Fibroblast of villous mesenchyme (primary cell): ENCODE results near the gene LZTS3. TPM values are rescaled to one million over a fixed set of nuclear protein-coding genes. Genes with fewer than 3 reads are reported as not detected.

Source experiments
- DNase-seq: peaks from one replicate; pipeline ENCODE4 v3.0.0-alpha.2; 2010; ENCODE audit warnings: low read depth
- H3K4me3 ChIP-seq: 2 replicates; pipeline ENCODE4 v1.5.1; 2011; ENCODE audit warnings: low read depth, mild to moderate bottlenecking, low read length
- total RNA-seq: library from RNA; depleted of rRNA; stranded (reverse); fragments of >200 nt; gene quantifications from 2 replicates; pipeline ENCODE4 v1.2.3, GENCODE V29; 2012
- TF ChIP-seq, protein P1 (sequence below): IDR thresholded peaks from 2 replicates; pipeline ENCODE4 v1.5.1; 2012; ENCODE audit warnings: low read depth, mild to moderate bottlenecking, low read length; ENCODE audit not compliant: insufficient read depth

The LZTS3 gene
- total RNA-seq, 1 donor = 13.8 TPM

- H3K4me3 ChIP-seq = no peak overlapping the region
- no peak for DNase-seq
- TF ChIP-seq, protein P1, sequence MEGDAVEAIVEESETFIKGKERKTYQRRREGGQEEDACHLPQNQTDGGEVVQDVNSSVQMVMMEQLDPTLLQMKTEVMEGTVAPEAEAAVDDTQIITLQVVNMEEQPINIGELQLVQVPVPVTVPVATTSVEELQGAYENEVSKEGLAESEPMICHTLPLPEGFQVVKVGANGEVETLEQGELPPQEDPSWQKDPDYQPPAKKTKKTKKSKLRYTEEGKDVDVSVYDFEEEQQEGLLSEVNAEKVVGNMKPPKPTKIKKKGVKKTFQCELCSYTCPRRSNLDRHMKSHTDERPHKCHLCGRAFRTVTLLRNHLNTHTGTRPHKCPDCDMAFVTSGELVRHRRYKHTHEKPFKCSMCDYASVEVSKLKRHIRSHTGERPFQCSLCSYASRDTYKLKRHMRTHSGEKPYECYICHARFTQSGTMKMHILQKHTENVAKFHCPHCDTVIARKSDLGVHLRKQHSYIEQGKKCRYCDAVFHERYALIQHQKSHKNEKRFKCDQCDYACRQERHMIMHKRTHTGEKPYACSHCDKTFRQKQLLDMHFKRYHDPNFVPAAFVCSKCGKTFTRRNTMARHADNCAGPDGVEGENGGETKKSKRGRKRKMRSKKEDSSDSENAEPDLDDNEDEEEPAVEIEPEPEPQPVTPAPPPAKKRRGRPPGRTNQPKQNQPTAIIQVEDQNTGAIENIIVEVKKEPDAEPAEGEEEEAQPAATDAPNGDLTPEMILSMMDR = no peak
Measured at GRCh38 chr20:3171391-3172125, 1.8 kb downstream of the LZTS3 start.

DNA sequence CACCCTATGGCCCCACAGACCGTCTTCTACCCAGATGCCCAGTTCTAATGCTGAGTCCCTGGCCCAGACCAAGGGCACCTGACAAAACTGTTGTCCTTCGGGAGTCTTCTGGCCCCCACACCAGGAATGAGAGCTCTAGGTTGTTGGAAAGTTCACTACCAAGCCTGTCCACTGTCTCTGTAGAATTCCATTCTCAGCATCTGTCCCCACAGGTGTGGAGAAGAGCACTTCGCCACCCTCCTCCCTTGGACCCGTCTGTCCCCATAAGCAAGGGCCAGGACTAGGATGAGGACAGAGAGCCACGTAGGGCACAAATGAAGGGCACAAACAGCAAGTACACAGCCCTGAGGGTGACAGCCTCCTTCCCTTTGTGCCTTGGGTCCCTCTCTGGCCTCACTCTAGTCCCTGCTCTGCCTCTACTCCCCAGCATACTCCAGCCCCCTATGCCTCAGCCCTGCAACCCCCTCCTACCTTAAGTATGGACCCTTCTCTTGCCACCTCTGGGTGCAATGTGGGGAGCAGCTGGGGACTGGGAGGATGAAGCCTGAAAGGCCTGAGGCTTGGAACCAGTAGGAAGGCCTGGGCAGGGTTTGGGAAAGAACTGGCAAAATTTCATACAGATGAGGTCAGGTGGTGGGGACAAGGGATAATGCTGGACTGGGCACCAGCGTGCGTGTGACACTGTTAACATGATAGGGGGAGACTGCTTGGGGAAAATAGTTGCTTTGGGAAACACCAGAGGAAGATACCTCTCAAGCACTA, 4.3 kb downstream of the LZTS3 start:
- no peak overlapping the region for H3K4me3 ChIP-seq
- TF ChIP-seq, protein P1 = no peak
- DNase-seq = no peak

GRCh38 chr20:3168079-3168828, 5.1 kb downstream of the LZTS3 start:
- TF ChIP-seq, protein P1 = no peak
- H3K4me3 ChIP-seq = no peak overlapping the region
- no peak for DNase-seq

- DNase-seq = no peak
- H3K4me3 ChIP-seq = no peak overlapping the region
- TF ChIP-seq, protein P1 = no peak
Measured at GRCh38 chr20:3167738-3168078, 5.6 kb downstream of the LZTS3 start.

- TF ChIP-seq, protein P1 = no peak
- DNase-seq = no peak
- no peak overlapping the region for H3K4me3 ChIP-seq
Measured at GRCh38 chr20:3166913-3167342, 6.4 kb downstream of the LZTS3 start.

- H3K4me3 ChIP-seq = no peak overlapping the region
- no peak for DNase-seq
- TF ChIP-seq, protein P1 = no peak
Measured at GRCh38 chr20:3166338-3166912, 6.9 kb downstream of the LZTS3 start.
